ENCODE results near the gene NGEF. TPM values are rescaled to one million over a fixed set of nuclear protein-coding genes. Genes with fewer than 3 reads are reported as not detected.

NGEF gene
- total and polyA plus RNA-seq, 7 donors: 0.13 to 0.51 (median 0.25) TPM; not detected in 1

- Histone ChIP-seq H3K27me3 (ENCODE audit: insufficient read depth in 3 of 3, low read length in 2 of 3) (no peaks in the 10 kb centered on the region), H3K4me3 (no peak overlapping the region), H3K36me3 (ENCODE audit: insufficient read depth in 1 of 2, low read depth in 1 of 2) (no peaks in the 10 kb centered on the region), H3K4me1 (no peaks in the 10 kb centered on the region), H3K9me3 (peaks cover 4% of the 10 kb centered on the region), H3K27ac (no peak overlapping the region)
- TF ChIP-seq, protein P1, sequence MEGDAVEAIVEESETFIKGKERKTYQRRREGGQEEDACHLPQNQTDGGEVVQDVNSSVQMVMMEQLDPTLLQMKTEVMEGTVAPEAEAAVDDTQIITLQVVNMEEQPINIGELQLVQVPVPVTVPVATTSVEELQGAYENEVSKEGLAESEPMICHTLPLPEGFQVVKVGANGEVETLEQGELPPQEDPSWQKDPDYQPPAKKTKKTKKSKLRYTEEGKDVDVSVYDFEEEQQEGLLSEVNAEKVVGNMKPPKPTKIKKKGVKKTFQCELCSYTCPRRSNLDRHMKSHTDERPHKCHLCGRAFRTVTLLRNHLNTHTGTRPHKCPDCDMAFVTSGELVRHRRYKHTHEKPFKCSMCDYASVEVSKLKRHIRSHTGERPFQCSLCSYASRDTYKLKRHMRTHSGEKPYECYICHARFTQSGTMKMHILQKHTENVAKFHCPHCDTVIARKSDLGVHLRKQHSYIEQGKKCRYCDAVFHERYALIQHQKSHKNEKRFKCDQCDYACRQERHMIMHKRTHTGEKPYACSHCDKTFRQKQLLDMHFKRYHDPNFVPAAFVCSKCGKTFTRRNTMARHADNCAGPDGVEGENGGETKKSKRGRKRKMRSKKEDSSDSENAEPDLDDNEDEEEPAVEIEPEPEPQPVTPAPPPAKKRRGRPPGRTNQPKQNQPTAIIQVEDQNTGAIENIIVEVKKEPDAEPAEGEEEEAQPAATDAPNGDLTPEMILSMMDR (IDR thresholded peaks at IDR 0.05): no peak
- WGBS, 3 donors: 16 to 68% (median 49%) methylated on average over 2 of the region's 2 CpGs
- ATAC-seq (no peak), DNase-seq (no peak)
- intact Hi-C loops (cut with DNase I): no loop called here
These were observed 45.6 kb downstream of the NGEF start for GRCh38 chr2:232967474-232967873.

DNA sequence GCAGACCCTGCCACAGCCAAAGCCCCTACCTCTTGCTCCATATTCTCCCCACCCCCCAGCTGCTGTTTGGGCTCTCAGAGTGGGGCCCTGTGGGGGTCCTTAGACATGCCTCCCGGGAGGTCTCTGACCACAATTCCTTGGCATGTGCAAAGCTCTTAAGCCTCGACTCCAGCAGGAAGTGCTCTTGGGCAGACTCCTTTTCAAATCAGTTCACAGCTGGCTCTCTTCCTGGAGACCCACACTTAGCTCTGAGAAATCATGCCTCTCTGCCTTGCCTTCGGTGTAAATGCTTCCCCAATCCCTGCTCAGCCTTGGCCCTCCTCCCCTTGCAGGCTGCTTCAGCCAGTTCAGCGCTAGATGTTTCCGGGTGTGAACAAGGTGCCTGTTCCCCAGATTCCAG, 46.9 kb downstream of the NGEF start:
- no peak for ATAC-seq
- no peak for DNase-seq
- H3K4me1 ChIP-seq: no peaks in the 10 kb centered on the region
- 52 to 57% (median 55%) methylated on average over 5 of the region's 5 CpGs for WGBS, 3 donors
- H3K36me3 ChIP-seq (ENCODE audit: insufficient read depth in 1 of 2, low read depth in 1 of 2): no peaks in the 10 kb centered on the region
- no peak overlapping the region for H3K27ac ChIP-seq
- TF ChIP-seq, protein P1 (IDR thresholded peaks at IDR 0.05): no peak
- no peaks in the 10 kb centered on the region for H3K27me3 ChIP-seq (ENCODE audit: insufficient read depth in 3 of 3, low read length in 2 of 3)
- intact Hi-C loops (cut with DNase I): no loop called here
- H3K4me3 ChIP-seq: no peak overlapping the region
- peaks cover 11% of the 10 kb centered on the region for H3K9me3 ChIP-seq

GRCh38 chr2:232963913-232964312, 49.1 kb downstream of the NGEF start:
- H3K27me3 ChIP-seq (ENCODE audit: insufficient read depth in 3 of 3, low read length in 2 of 3): no peaks in the 10 kb centered on the region
- no peak overlapping the region for H3K4me3 ChIP-seq
- TF ChIP-seq, protein P1 (IDR thresholded peaks at IDR 0.05): no peak
- 96 to 99% (median 97%) methylated on average over 1 of the region's 1 CpG for WGBS, 3 donors
- ATAC-seq (no peak), DNase-seq (no peak)
- no peaks in the 10 kb centered on the region for H3K36me3 ChIP-seq (ENCODE audit: insufficient read depth in 1 of 2, low read depth in 1 of 2)
- intact Hi-C loops (cut with DNase I): no loop called here
- no peak overlapping the region for H3K27ac ChIP-seq
- peaks cover 11% of the 10 kb centered on the region for H3K9me3 ChIP-seq
- no peaks in the 10 kb centered on the region for H3K4me1 ChIP-seq

DNA sequence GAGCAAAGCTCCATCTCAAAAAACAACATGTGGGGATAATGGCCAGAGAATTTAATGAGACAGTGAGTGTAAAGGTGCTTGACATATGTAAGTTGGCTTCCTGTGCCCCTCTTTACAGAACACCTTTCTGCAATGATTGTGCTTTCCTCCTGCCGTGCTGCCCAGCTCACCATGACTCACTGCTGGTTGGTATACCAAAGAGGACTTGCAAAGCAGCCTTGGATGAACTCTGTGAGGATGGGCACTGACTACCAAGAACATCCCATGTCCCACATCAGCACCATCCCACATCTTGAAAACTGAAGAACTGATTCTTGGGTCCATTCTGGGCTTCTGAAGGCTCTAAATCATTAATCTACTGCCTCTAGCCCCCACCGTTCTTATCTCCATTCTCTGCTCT, 52.2 kb downstream of the NGEF start:
- no peak overlapping the region for H3K27ac ChIP-seq
- ATAC-seq (no peak), DNase-seq (no peak)
- H3K9me3 ChIP-seq: peaks cover 11% of the 10 kb centered on the region
- 69 to 89% (median 85%) methylated on average over 2 of the region's 2 CpGs for WGBS, 3 donors
- no peaks in the 10 kb centered on the region for H3K36me3 ChIP-seq (ENCODE audit: insufficient read depth in 1 of 2, low read depth in 1 of 2)
- no peaks in the 10 kb centered on the region for H3K27me3 ChIP-seq (ENCODE audit: insufficient read depth in 3 of 3, low read length in 2 of 3)
- H3K4me1 ChIP-seq: no peaks in the 10 kb centered on the region
- H3K4me3 ChIP-seq: no peak overlapping the region
- TF ChIP-seq, protein P1 (IDR thresholded peaks at IDR 0.05): no peak
- intact Hi-C loops (cut with DNase I): no loop called here

DNA sequence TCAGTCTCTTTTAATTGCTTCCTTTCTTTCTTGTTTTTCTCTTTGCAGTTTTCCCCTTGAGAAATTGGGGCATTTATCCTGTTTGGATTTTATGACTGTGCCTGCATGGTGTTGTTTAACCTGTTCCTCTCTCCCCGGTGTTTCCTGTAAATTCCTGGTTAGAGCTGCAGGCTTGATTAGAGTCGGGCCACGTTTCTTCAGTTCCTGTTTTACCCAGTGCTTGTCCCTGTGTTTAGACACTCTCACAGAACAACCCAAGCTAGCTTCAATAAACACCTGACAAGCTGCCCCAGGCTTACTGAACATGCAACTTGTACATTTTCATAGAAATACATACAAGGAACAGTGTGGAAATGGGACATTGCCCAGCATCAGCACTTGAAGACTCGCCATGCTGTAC, 53.9 kb downstream of the NGEF start:
- no peak overlapping the region for H3K27ac ChIP-seq
- TF ChIP-seq, protein P1 (IDR thresholded peaks at IDR 0.05): no peak
- DNase-seq: no peak
- H3K9me3 ChIP-seq: peaks cover 10% of the 10 kb centered on the region
- H3K36me3 ChIP-seq (ENCODE audit: insufficient read depth in 1 of 2, low read depth in 1 of 2): no peaks in the 10 kb centered on the region
- no peaks in the 10 kb centered on the region for H3K27me3 ChIP-seq (ENCODE audit: insufficient read depth in 3 of 3, low read length in 2 of 3)
- ATAC-seq: no peak
- 88 to 91% (median 89%) methylated on average over 4 of the region's 4 CpGs for WGBS, 3 donors
- no peak overlapping the region for H3K4me3 ChIP-seq
- H3K4me1 ChIP-seq: no peaks in the 10 kb centered on the region
- intact Hi-C loops (cut with DNase I): no loop called here

Measured in psoas muscle (tissue), 8 donors.